Panc1 (cell line): ENCODE measurements around the gene SKI.

ENCODE experiments used
- CTCF ChIP-seq: fragments of 450-650 bp; IDR thresholded peaks from 2 replicates; pipeline ENCODE4 v1.5.1; 2017; ENCODE audit warnings: mild to moderate bottlenecking
- POLR2AphosphoS5 ChIP-seq: IDR thresholded peaks from 2 replicates; pipeline ENCODE4 v1.6.1; 2012; ENCODE audit warnings: mild to moderate bottlenecking, low read depth, low read length, moderate library complexity
- REST ChIP-seq, 2 experiments: IDR thresholded peaks; 2 replicates each; pipeline ENCODE4 v1.6.1; 2011 to 2012; ENCODE audit warnings: low read depth in 2 of 2, control low read depth in 1 of 2, low read length in 1 of 2, mild to moderate bottlenecking in 1 of 2, moderate library complexity in 1 of 2; ENCODE audit not compliant: insufficient read depth in 1 of 2

DNA sequence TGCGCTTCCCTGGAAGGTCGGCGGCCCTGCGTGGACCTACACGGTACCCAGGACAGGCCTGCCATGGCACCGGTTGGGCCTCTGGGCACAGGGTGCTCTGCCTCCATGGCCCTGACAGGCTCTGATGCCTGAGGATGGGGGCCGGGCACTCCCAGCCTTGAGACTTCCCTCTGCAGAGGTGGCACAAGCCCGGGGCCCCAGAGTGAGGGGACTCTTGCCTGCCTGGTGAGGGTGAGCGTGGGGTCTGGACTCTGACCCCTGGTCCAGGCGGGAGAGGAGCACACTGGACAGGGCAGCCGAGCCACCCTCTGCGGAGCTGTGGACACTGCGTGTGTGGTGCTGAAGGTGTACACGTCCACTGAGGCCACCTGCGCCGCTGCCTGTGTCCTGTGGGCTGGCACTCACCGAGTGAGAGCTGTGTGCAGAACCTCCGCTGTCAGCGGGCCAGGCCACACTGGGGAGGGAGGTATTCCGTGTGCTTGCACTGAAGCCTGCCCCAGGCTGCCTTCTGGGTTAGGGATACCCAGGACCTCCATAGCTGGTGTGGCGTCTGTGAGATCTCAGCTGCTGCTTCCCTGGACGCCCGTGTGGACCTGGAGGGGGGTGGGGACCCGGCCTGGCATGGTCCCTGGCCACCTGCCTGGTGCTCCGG lies 10.4 kb downstream of the SKI start:
- TF ChIP-seq CTCF (no peak), REST (IDR thresholded peaks at IDR 0.05; ENCODE audit: insufficient read depth in 1 of 2, low read depth in 2 of 2, low read length in 1 of 2) (no peak), POLR2AphosphoS5 (no peak)
